Measurements from ENCODE around the gene SEMA3C.
A peak's percentile ranks its signal among the peaks of the same experiment; 100 is the strongest.

SEMA3C gene

DNA sequence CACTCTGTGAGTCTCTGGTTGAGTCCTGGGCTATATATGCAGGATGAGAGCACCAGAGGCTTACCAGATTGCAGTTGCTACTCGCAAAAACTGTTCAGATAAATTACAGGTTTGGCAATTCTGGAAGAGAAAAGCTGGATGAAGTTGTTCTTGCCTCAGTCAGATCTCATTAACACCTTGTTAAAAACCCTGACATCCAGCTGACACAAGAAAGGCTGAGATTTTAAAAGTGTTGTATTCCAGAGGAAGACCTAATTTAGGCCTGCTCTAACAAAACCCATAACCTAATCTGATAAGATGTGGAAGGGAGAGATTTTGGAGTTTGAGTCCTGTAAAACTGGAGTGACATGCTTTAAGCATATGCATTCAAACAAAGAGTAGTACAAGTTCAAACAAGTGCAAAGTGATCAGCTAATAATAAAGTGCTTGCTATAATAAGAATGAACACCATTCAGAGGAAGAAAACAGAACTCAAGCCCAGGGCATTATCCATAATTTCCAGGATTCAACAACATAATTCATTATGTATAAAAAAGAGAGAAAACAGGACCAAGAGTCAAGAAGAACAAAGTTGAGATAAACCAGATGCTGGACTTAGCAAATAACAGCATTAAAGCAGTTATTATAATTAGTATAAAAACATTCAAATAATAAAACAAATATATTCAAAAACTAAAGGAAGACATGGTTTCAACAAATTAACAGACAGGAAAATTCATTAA is 144.9 kb downstream of the SEMA3C start:
- POLR2A ChIA-PET, result no interaction called here
- Histone ChIP-seq H3K4me1 (ENCODE audit: control insufficient read depth, insufficient read depth, low read length) (peaks cover 41% of the 10 kb centered on the region), H3K27ac (ENCODE audit: extremely low read depth, low read depth, low read length) (peak overlapping the region; percentile 33), H3K36me3 (ENCODE audit: control insufficient read depth in 2 of 2, insufficient read depth in 1 of 2, low read length in 2 of 2) (no peaks in the 10 kb centered on the region), H3K9me3 (ENCODE audit: control insufficient read depth, insufficient read depth, low read depth, low read length) (no peaks in the 10 kb centered on the region), H3K4me3 (ENCODE audit: low read depth, low read length) (no peak overlapping the region)
- CTCF ChIA-PET, result no interaction called here
- TF ChIP-seq ZNF16 (tag by site-specific recombination; IDR thresholded peaks at IDR 0.05; ENCODE audit: low read depth) (no peak), ZNF223 (tag by site-specific recombination; IDR thresholded peaks at IDR 0.05) (no peak), ZNF157 (tag by site-specific recombination; IDR thresholded peaks at IDR 0.05) (no peak), ZNF530 (tag by site-specific recombination; IDR thresholded peaks at IDR 0.05; ENCODE audit: low read depth) (no peak), ZNF112 (tag by site-specific recombination; IDR thresholded peaks at IDR 0.05) (no peak), ZNF341 (tag by site-specific recombination; IDR thresholded peaks at IDR 0.05; ENCODE audit: low read depth) (no peak), ZNF521 (tag by site-specific recombination; IDR thresholded peaks at IDR 0.05) (no peak), ZNF792 (tag by site-specific recombination; IDR thresholded peaks at IDR 0.05) (no peak), ZNF214 (tag by site-specific recombination; IDR thresholded peaks at IDR 0.05; ENCODE audit: borderline replicate concordance) (no peak), ZNF571 (tag by site-specific recombination; IDR thresholded peaks at IDR 0.05) (no peak), ZNF664 (tag by site-specific recombination; IDR thresholded peaks at IDR 0.05) (peak; percentile 75; the same call in 1 of the 2 replicates), ZNF121 (tag by site-specific recombination; IDR thresholded peaks at IDR 0.05) (no peak), ZSCAN4 (tag by site-specific recombination; IDR thresholded peaks at IDR 0.05) (no peak), BCL11B (tag by site-specific recombination; IDR thresholded peaks at IDR 0.05; ENCODE audit: low read depth) (no peak), ZFP41 (tag by site-specific recombination; IDR thresholded peaks at IDR 0.05; ENCODE audit: borderline replicate concordance) (no peak), ZFP37 (tag by site-specific recombination; IDR thresholded peaks at IDR 0.05) (no peak), ZNF549 (tag by site-specific recombination; IDR thresholded peaks at IDR 0.05) (no peak), SP3 (tag by site-specific recombination; IDR thresholded peaks at IDR 0.05) (no peak), PRDM6 (tag by site-specific recombination; IDR thresholded peaks at IDR 0.05) (peak; percentile 79), PRDM10 (tag by site-specific recombination; IDR thresholded peaks at IDR 0.05) (no peak), ZNF202 (tag by site-specific recombination; IDR thresholded peaks at IDR 0.05; ENCODE audit: borderline replicate concordance) (no peak), ZIC2 (tag by site-specific recombination; IDR thresholded peaks at IDR 0.05) (no peak), ZNF561 (tag by site-specific recombination; IDR thresholded peaks at IDR 0.05; ENCODE audit: borderline replicate concordance) (no peak), KLF1 (tag by site-specific recombination; IDR thresholded peaks at IDR 0.05) (no peak), ZNF132 (tag by site-specific recombination; IDR thresholded peaks at IDR 0.05; ENCODE audit: borderline replicate concordance) (no peak), ZNF433 (tag by site-specific recombination; IDR thresholded peaks at IDR 0.05; ENCODE audit: low read depth) (no peak), FEZF1 (tag by site-specific recombination; IDR thresholded peaks at IDR 0.05) (peak; percentile 74)
- TF ChIP-seq, protein P1, sequence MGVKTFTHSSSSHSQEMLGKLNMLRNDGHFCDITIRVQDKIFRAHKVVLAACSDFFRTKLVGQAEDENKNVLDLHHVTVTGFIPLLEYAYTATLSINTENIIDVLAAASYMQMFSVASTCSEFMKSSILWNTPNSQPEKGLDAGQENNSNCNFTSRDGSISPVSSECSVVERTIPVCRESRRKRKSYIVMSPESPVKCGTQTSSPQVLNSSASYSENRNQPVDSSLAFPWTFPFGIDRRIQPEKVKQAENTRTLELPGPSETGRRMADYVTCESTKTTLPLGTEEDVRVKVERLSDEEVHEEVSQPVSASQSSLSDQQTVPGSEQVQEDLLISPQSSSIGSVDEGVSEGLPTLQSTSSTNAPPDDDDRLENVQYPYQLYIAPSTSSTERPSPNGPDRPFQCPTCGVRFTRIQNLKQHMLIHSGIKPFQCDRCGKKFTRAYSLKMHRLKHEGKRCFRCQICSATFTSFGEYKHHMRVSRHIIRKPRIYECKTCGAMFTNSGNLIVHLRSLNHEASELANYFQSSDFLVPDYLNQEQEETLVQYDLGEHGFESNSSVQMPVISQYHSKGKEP (tag by site-specific recombination; IDR thresholded peaks at IDR 0.05), result peak; percentile 20; the same call in 1 of the 2 replicates
- TF ChIP-seq, protein P2, sequence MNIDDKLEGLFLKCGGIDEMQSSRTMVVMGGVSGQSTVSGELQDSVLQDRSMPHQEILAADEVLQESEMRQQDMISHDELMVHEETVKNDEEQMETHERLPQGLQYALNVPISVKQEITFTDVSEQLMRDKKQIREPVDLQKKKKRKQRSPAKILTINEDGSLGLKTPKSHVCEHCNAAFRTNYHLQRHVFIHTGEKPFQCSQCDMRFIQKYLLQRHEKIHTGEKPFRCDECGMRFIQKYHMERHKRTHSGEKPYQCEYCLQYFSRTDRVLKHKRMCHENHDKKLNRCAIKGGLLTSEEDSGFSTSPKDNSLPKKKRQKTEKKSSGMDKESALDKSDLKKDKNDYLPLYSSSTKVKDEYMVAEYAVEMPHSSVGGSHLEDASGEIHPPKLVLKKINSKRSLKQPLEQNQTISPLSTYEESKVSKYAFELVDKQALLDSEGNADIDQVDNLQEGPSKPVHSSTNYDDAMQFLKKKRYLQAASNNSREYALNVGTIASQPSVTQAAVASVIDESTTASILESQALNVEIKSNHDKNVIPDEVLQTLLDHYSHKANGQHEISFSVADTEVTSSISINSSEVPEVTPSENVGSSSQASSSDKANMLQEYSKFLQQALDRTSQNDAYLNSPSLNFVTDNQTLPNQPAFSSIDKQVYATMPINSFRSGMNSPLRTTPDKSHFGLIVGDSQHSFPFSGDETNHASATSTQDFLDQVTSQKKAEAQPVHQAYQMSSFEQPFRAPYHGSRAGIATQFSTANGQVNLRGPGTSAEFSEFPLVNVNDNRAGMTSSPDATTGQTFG (tag by site-specific recombination; IDR thresholded peaks at IDR 0.05; ENCODE audit: borderline replicate concordance), result no peak
